Stimulated activated CD8-positive, alpha-beta memory T cell treated with anti-CD3 and anti-CD28 coated beads, Interleukin-2, amount 100 ng/mL, for 48 hours (primary cell): ENCODE measurements around the gene ALS2CL.
"Not testable (repeated sequence)": the region's sequence is repeated elsewhere in the genome, so short reads cannot be mapped to it uniquely, and the experiment has no call there.

Experiments used
- DNase-seq, 2 donors: peaks; one replicate each; pipeline ENCODE4 v3.0.0-alpha.2; 2020; ENCODE audit warnings: low read depth in 2 of 2

ALS2CL gene

GRCh38 chr3:46715507-46716175 is 22.2 kb upstream of the ALS2CL start:
- no peak for DNase-seq

- no peak for DNase-seq
These were observed 21.4 kb upstream of the ALS2CL start for GRCh38 chr3:46714728-46715506.

GRCh38 chr3:46713898-46714552 is 20.5 kb upstream of the ALS2CL start:
- DNase-seq = peak; percentile 14 to 27

GRCh38 chr3:46713050-46713897 is 19.8 kb upstream of the ALS2CL start:
- DNase-seq = no peak

GRCh38 chr3:46712191-46713049 is 18.9 kb upstream of the ALS2CL start:
- no peak for DNase-seq

DNA sequence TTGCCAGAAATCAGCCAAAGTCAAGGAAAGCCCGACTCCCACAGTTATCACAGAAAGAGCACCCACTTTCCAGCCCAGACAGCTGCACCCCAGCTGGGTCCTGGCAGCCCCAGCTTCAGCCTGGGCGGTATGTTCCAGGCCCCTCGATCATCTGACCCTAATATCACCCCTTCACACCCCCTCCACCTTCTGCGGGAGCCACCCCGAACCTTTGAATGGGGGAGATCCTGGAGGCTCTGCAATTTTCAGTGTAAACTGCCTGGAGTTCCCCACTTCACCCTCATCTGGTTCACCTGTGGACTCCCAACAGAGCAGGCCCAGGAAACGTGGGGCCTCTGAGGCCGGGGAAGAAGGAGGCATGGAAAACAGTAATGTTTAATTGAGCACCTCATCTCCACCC is 18.3 kb upstream of the ALS2CL start:
- no peak for DNase-seq

DNA sequence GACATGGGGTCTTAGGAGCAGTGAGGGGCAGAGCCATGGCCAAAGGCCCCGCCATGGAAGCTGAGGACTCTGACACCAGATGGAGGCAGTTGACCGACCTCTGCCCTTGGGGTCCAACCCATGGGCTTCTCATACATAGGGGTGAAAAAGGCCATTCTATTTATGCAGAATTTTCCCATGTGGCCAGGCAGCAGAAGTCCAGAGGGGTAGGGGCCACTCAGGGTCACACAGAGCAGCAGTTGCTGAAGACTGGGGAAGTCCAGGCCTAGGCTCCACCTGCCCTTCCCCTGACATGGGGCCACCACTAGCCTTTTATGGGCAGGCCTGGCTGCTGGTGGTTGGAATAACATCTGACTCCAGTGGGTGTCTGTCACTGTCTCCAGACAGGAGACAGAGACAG is 17.8 kb upstream of the ALS2CL start:
- no peak for DNase-seq

- no peak for DNase-seq
These were observed 17.3 kb upstream of the ALS2CL start for GRCh38 chr3:46710671-46711295.

- no peak for DNase-seq
These were observed 16.8 kb upstream of the ALS2CL start for GRCh38 chr3:46710229-46710628.

- no peak for DNase-seq
These were observed 16.2 kb upstream of the ALS2CL start for GRCh38 chr3:46709721-46710120.

DNA sequence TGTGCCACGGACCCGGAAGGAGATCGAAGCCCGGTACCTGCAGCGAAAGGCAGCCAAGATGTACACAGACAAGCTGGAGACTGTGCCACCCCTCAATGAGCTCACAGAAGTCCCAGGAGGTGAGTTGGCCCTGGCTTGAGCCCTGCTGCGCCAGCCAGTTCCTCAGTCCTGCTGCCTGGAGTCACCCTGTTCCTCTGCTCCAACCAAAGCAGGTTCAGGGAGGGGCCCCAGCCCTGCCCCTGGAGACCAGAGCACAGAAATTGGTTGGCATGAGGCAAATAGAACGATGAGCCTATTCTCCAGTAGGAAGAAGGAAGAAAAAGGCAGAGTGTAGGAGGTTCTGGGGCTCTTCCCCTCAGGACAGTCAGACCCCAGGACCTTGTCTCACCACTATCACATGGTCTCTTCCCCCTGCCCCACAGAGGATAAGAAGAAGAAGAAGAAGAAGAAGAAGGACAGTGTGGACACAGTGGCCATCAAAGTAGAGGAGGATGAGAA is 15.7 kb upstream of the ALS2CL start:
- DNase-seq = no peak

- DNase-seq = no peak
These were observed 15.1 kb upstream of the ALS2CL start for GRCh38 chr3:46708401-46709156.

DNA sequence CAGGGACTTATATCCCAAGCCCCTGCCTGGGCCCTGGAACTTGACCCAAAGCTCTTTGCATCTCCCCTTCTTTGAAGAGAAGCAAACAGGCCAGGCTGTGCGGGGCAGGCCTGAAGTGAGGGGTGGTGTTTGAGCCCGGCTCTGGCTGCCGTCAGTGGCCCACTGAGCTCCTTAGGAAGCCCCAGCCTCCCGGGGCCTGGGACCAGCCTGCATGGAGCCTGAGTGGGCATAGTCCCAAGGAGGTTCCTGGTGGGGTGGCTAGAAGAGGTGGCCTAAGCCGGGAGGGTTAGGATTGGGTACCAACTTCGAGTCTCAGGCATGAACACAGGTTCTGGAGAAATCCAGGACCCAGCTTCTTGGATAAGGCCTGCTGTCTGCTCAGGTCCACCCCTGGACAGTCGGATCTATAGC is 14.1 kb upstream of the ALS2CL start:
- DNase-seq = no peak

DNA sequence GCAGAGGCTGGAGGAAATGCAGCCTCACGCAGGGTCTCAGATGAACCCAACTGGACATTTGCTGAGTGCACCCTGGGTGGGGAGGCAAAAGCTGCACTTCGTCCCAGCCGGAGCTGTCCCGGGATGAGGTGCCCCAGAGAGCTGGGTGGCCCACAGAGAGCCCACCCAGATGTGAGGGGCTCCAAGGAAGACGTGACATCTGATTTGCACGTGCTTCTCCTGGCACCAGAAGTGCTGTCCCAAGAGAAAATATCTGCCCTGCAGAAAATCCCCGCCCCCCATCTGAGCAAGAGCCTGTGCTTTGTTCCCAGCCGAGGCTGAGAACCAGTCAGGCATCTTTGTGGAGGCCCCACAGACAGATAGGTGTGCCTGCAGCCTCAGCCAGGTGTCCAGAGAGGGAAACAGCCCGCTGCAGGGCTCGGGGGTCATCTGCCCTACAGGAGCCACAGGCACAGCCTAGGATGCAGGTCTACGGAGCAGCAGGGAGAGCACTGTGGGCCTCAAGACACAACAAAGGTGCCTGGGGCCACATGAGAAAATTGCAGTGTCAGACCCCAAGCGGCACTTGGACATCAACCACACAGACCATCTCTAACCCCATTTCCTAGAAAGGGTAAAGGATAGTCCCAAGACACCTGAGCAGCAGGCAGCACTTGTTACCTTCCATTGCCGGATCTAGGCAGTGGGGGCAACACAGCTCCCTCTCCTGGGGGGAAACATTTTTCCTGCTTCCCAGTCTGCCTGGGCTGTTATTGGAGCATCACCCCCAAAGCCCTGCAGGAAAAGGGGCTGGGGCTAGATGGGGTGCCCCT is 13.5 kb upstream of the ALS2CL start:
- no peak for DNase-seq

DNA sequence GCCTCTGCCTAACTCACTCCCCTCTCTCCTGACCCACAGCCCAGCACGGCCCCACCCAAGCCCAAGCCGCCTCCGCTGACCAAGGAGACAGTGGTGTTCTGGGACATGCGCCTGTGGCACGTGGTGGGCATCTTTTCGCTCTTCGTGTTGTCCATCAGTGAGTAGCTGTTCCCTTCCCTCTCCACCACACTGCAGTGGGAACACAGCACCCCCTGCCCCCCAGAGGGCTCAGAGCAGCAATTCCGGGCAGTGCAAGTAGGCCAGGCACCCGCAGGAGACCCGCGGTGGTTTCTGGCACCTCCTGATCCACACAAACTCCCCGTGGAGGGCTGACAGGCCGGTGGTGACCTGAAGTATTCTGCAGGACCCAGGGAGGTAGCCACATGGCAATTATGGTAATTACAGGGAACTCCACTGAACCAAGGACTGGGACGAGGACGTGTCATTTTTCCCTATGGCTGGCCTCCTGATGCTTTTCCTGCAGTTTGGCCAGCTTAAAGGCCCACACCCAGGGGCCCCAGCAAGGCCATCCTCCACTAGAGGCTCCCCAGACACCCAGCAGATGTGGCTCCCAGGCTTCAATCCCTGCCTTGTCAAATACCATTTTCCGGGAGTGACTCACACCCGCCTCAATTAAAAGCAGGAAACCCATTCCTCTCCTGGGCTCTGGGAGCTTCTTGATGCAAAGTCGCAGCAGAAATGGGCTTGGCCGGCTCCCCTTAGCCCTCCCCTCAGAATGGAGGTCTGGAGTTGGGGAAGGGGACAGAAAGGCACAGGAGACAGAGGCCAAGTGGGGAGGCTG is 12.5 kb upstream of the ALS2CL start:
- DNase-seq = no peak

- peak; percentile 44 to 45 for DNase-seq
These were observed 11.6 kb upstream of the ALS2CL start for GRCh38 chr3:46705022-46705530.

DNA sequence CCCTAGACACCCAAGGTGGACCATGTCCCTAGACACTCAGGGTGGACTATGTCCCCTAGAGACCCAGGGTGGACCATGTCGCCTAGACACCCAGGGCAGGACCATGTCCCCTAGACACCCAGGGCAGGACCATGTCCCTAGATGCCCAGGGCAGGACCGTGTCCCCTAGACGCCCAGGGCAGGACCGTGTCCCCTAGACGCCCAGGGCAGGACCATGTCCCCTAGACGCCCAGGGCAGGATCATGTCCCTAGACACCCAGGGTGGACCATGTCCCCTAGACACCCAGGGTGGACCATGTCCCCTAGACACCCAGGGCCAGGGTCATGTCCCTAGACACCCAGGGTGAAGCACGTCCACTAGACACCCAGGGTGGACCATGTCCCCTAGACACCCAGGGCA is 10.9 kb upstream of the ALS2CL start:
- DNase-seq = not testable (repeated sequence)
